22Rv1 (cell line): Measurements from ENCODE around the gene TMEM126A.
"Not testable (repeated sequence)": the region's sequence is repeated elsewhere in the genome, so short reads cannot be mapped to it uniquely, and the experiment has no call there.

ENCODE experiments used
- H3K27ac ChIP-seq: fragments of 450-650 bp; 2 replicates; pipeline ENCODE4 v1.5.1; 2017
- CTCF ChIP-seq: fragments of 450-650 bp; IDR thresholded peaks from 2 replicates; pipeline ENCODE4 v1.5.1; 2017; ENCODE audit warnings: mild to moderate bottlenecking
- ZFX ChIP-seq: fragments of 450-650 bp; IDR thresholded peaks from 2 replicates; pipeline ENCODE4 v1.6.1; 2017; ENCODE audit warnings: antibody characterized with exemption, borderline replicate concordance

Gene TMEM126A

GRCh38 chr11:85663080-85663752, 15.4 kb downstream of the TMEM126A start:
- TF ChIP-seq ZFX (no peak), CTCF (no peak)
- peak overlapping the region; percentile 96 for H3K27ac ChIP-seq

GRCh38 chr11:85663753-85664614, 16.2 kb downstream of the TMEM126A start:
- peak overlapping the region; percentile 96 for H3K27ac ChIP-seq
- TF ChIP-seq CTCF, result peak; percentile 78
- no peak for TF ChIP-seq ZFX

GRCh38 chr11:85664615-85665481, 17.1 kb downstream of the TMEM126A start, which contains the start of gene CREBZF:
Gene CREBZF, minus strand, starts transcription at chr11:85665129. Its CDS starts 254 bp downstream, at chr11:85664875.
- H3K27ac ChIP-seq, result peak within 1 kb of the TSS; percentile 96
- TF ChIP-seq ZFX, result peak; percentile 40; the same call in 1 of the 2 replicates
- no peak for TF ChIP-seq CTCF

- TF ChIP-seq CTCF, result no peak
- TF ChIP-seq ZFX, result no peak
- H3K27ac ChIP-seq, result peak overlapping the region; percentile 96
Measured at GRCh38 chr11:85665733-85666132, 18.0 kb downstream of the TMEM126A start.

- TF ChIP-seq CTCF (no peak), ZFX (no peak)
- H3K27ac ChIP-seq, result no peak overlapping the region
Measured at GRCh38 chr11:85666687-85667086, 18.9 kb downstream of the TMEM126A start.

- no peak for TF ChIP-seq ZFX
- no peak for TF ChIP-seq CTCF
Measured at GRCh38 chr11:85668157-85668556, 20.4 kb downstream of the TMEM126A start.

GRCh38 chr11:85670949-85671663, 23.3 kb downstream of the TMEM126A start:
- not testable (repeated sequence) for H3K27ac ChIP-seq

More at GRCh38 chr11:85668157-85668556, 20.4 kb downstream of the TMEM126A start:
- H3K27ac ChIP-seq, result no peak overlapping the region
